ENCODE data around the gene NUS1. TPM values are rescaled to one million over a fixed set of nuclear protein-coding genes. Genes with fewer than 3 reads are reported as not detected.
A peak's percentile ranks its signal among the peaks of the same experiment; 100 is the strongest.

The NUS1 gene
- total and polyA plus RNA-seq, 10 of the 15 experiments (the other 5 are each of a cell fraction or from before 2014, with no cell fraction given): 16.7 to 46.5 (median 22.1) TPM

- TF ChIP-seq NRF1 (conservative IDR thresholded peaks at IDR 0.05; ENCODE audit: low read depth, low read length) (no peak), KLF5 (IDR thresholded peaks at IDR 0.05; ENCODE audit: partially characterized antibody) (peak; percentile 55), NR2C1 (IDR thresholded peaks at IDR 0.05) (0 out of 2 replicates have a peak, but pooled peaks have one; percentile 40), JUND (IDR thresholded peaks at IDR 0.05; ENCODE audit: low read depth, low read length) (no peak), SREBF1 (IDR thresholded peaks at IDR 0.05; ENCODE audit: low read length) (no peak), STAT1 (conservative IDR thresholded peaks at IDR 0.05) (no peak), EZH2 (IDR thresholded peaks at IDR 0.05; ENCODE audit: borderline replicate concordance, control insufficient read depth, low read depth, low read length) (no peak), IKZF2 (IDR thresholded peaks at IDR 0.05) (peak; percentile 24 to 46; a peak in 1 of 4 replicates), PML (IDR thresholded peaks at IDR 0.05; ENCODE audit: low read length) (0 out of 2 replicates have a peak, but pooled peaks have one; percentile 49), ELK1 (IDR thresholded peaks at IDR 0.05; ENCODE audit: low read depth, low read length) (peak; percentile 48; the same call in 1 of the 2 replicates), NFYB (IDR thresholded peaks at IDR 0.05; ENCODE audit: insufficient read depth, low read depth, low read length) (no peak), FOS (IDR thresholded peaks at IDR 0.05; ENCODE audit: borderline replicate concordance, extremely low read depth, insufficient read length) (no peak), SIX5 (IDR thresholded peaks at IDR 0.05; ENCODE audit: low read depth, low read length, severe bottlenecking) (peak; percentile 42), NBN (IDR thresholded peaks at IDR 0.05) (peak; percentile 66), HDAC2 (IDR thresholded peaks at IDR 0.05) (no peak), EGR1 (IDR thresholded peaks at IDR 0.05; ENCODE audit: borderline replicate concordance in 1 of 2, low read depth in 2 of 2, low read length in 2 of 2) (peak; percentile 81 to 92), SRF (IDR thresholded peaks at IDR 0.05; ENCODE audit: low read depth in 2 of 2, low read length in 2 of 2) (no peak), LARP7 (IDR thresholded peaks at IDR 0.05) (peak; percentile 74), CBX3 (IDR thresholded peaks at IDR 0.05; ENCODE audit: borderline replicate concordance, low read depth) (no peak)
- TF ChIP-seq, protein P1, sequence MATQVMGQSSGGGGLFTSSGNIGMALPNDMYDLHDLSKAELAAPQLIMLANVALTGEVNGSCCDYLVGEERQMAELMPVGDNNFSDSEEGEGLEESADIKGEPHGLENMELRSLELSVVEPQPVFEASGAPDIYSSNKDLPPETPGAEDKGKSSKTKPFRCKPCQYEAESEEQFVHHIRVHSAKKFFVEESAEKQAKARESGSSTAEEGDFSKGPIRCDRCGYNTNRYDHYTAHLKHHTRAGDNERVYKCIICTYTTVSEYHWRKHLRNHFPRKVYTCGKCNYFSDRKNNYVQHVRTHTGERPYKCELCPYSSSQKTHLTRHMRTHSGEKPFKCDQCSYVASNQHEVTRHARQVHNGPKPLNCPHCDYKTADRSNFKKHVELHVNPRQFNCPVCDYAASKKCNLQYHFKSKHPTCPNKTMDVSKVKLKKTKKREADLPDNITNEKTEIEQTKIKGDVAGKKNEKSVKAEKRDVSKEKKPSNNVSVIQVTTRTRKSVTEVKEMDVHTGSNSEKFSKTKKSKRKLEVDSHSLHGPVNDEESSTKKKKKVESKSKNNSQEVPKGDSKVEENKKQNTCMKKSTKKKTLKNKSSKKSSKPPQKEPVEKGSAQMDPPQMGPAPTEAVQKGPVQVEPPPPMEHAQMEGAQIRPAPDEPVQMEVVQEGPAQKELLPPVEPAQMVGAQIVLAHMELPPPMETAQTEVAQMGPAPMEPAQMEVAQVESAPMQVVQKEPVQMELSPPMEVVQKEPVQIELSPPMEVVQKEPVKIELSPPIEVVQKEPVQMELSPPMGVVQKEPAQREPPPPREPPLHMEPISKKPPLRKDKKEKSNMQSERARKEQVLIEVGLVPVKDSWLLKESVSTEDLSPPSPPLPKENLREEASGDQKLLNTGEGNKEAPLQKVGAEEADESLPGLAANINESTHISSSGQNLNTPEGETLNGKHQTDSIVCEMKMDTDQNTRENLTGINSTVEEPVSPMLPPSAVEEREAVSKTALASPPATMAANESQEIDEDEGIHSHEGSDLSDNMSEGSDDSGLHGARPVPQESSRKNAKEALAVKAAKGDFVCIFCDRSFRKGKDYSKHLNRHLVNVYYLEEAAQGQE (IDR thresholded peaks at IDR 0.05; ENCODE audit: low read depth, low read length): peak; percentile 36; the same call in 1 of the 2 replicates
- TF ChIP-seq, protein P2, sequence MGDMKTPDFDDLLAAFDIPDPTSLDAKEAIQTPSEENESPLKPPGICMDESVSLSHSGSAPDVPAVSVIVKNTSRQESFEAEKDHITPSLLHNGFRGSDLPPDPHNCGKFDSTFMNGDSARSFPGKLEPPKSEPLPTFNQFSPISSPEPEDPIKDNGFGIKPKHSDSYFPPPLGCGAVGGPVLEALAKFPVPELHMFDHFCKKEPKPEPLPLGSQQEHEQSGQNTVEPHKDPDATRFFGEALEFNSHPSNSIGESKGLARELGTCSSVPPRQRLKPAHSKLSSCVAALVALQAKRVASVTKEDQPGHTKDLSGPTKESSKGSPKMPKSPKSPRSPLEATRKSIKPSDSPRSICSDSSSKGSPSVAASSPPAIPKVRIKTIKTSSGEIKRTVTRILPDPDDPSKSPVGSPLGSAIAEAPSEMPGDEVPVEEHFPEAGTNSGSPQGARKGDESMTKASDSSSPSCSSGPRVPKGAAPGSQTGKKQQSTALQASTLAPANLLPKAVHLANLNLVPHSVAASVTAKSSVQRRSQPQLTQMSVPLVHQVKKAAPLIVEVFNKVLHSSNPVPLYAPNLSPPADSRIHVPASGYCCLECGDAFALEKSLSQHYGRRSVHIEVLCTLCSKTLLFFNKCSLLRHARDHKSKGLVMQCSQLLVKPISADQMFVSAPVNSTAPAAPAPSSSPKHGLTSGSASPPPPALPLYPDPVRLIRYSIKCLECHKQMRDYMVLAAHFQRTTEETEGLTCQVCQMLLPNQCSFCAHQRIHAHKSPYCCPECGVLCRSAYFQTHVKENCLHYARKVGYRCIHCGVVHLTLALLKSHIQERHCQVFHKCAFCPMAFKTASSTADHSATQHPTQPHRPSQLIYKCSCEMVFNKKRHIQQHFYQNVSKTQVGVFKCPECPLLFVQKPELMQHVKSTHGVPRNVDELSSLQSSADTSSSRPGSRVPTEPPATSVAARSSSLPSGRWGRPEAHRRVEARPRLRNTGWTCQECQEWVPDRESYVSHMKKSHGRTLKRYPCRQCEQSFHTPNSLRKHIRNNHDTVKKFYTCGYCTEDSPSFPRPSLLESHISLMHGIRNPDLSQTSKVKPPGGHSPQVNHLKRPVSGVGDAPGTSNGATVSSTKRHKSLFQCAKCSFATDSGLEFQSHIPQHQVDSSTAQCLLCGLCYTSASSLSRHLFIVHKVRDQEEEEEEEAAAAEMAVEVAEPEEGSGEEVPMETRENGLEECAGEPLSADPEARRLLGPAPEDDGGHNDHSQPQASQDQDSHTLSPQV (IDR thresholded peaks at IDR 0.05): no peak
Measured at GRCh38 chr6:117674991-117675657, at the start of gene NUS1 (continued).
